Epithelial cell of proximal tubule (primary cell): Measurements from ENCODE around the gene F13A1. TPM values are rescaled to one million over a fixed set of nuclear protein-coding genes. Genes with fewer than 3 reads are reported as not detected.

ENCODE experiments used
- DNase-seq: peaks from one replicate; pipeline ENCODE4 v3.0.0-alpha.2; 2011; ENCODE audit warnings: low read depth
- H3K4me3 ChIP-seq: 2 replicates; pipeline ENCODE4 v1.5.1; 2011; ENCODE audit warnings: low read depth, mild to moderate bottlenecking, low read length
- total RNA-seq: library from RNA; depleted of rRNA; stranded (reverse); fragments of >200 nt; gene quantifications from 2 replicates; pipeline ENCODE4 v1.2.3, GENCODE V29; 2015
- TF ChIP-seq, protein P1 (sequence below): conservative IDR thresholded peaks from 2 replicates; pipeline ENCODE4 v1.5.1; 2012; ENCODE audit warnings: low read depth, mild to moderate bottlenecking, low read length

The F13A1 gene
- total RNA-seq, 1 donor from 2014 or later = 5.4 TPM

DNA sequence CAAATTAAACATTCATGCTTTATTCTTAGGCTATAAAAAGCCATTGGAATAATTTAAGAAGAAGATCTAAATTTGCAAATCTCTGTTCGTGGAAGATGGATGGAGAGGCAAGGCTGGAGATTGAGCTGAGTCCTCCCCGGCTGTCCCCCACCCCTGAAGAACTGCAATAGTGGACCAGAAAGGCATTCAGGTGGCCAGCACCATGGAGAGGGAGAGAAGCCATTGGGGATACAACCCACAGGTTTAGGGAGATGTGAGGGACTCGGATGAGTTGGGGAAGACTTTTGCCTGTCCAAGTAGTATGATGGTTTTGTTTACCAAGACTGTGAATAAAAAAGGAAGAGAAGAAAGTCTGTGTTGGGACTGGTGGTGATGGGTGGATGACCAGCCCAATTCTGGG lies 120.8 kb downstream of the F13A1 start:
- no peak overlapping the region for H3K4me3 ChIP-seq
- no peak for DNase-seq
- TF ChIP-seq, protein P1, sequence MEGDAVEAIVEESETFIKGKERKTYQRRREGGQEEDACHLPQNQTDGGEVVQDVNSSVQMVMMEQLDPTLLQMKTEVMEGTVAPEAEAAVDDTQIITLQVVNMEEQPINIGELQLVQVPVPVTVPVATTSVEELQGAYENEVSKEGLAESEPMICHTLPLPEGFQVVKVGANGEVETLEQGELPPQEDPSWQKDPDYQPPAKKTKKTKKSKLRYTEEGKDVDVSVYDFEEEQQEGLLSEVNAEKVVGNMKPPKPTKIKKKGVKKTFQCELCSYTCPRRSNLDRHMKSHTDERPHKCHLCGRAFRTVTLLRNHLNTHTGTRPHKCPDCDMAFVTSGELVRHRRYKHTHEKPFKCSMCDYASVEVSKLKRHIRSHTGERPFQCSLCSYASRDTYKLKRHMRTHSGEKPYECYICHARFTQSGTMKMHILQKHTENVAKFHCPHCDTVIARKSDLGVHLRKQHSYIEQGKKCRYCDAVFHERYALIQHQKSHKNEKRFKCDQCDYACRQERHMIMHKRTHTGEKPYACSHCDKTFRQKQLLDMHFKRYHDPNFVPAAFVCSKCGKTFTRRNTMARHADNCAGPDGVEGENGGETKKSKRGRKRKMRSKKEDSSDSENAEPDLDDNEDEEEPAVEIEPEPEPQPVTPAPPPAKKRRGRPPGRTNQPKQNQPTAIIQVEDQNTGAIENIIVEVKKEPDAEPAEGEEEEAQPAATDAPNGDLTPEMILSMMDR = no peak

DNA sequence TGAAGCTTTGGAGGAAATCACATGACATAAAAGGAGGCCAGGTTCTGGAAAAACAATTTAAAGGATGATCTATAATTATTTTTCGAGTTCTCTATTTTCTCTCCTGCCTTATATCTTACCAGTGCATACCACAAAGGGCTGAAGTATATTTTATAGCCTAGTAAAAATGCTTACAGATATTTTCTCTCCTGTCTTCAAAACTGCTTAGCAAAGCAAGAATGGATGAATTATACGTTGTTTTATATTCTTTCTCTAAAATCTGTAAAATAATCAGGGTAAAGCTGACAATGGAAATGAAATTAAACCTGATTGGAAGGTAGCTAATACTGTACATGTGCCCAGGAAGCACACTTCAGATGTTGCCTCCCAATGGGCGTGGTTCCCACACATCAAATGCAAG lies 123.7 kb downstream of the F13A1 start:
- no peak overlapping the region for H3K4me3 ChIP-seq
- TF ChIP-seq, protein P1 = no peak
- no peak for DNase-seq

DNA sequence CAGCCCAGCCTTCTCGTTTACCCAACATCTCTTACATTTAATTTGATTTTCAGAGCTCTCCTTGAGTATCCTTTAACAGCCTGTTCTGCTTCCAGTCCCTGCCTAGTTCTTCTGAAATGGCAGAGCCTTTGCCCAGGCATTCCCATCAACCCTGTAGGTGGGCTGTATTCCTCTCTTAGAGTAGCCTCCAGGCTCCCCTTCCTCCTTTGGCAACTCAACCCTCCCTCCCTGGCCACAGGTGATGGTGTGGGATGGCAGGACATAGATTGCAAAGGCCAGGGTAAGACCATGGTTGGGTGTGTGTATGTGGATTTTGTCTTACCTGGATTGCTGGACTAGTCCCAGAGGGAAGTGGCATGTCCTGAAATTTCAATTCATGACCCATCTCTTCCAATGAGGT lies 125.4 kb downstream of the F13A1 start:
- DNase-seq = no peak
- TF ChIP-seq, protein P1 = no peak
- no peak overlapping the region for H3K4me3 ChIP-seq

DNA sequence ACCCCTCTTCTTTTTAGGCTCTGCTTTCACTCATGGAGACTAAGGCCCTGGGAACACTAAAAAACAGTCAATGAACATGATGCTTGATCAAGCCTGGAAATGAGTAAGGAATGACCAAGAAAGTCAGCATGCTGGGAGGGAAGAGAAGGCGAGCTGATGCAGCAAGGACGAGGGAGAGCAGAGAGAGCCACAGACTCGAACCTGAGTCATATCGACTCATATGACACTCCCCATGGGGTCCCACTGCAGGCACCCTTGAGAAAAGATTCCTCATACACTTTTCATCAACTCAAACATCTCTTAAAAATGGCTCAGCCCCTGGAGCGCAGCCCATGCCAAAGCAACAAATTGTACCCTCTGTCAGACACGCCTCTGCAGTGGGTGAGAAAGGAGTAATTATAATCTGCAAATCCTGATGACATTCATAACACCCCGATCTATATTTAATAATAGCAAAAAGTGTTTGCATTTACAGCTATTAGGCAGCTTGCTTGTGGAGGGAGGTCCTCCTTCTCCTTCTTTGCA lies 127.2 kb downstream of the F13A1 start:
- no peak overlapping the region for H3K4me3 ChIP-seq
- TF ChIP-seq, protein P1 = no peak
- no peak for DNase-seq

DNA sequence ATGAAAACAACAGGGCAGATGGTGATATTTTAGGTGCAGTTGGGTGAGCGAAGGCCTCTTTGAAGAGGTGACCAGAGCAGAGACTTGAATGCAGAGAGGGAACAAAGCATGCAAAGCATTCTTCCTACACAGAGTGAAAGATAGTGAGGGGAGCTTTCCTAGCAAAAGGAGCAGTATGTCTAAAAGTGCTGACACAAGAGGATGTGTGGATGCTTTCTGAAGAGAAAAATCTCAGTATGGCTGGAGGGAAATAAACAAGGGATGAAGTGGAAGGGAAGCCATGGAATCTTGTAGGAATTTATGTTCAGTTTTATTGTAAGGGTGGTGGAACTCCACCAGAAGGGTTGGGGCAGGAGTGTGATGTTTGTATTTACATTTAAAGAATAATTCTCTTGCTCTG lies 128.6 kb downstream of the F13A1 start:
- DNase-seq = no peak
- H3K4me3 ChIP-seq = no peak overlapping the region
- TF ChIP-seq, protein P1 = no peak

DNA sequence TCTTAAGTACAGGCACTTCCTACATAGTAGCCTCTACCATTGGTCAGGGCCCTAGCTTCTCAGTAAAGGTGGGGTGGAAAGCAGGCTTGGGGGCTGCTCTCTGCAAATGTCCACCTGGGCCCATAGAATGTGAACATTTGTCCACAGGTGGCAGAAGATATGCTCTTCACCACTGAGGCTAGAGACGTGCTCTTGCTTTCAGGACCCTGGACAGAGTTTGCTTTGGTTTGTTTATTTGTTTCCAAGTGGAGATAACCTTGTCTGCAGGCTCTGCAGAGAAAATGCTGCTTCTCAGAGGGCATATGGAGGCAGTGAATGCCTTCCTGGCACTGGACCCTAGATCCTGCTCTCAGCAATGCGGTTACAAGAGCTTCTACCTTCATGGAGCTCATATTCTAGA lies 129.0 kb downstream of the F13A1 start:
- TF ChIP-seq, protein P1 = no peak
- DNase-seq = no peak

DNA sequence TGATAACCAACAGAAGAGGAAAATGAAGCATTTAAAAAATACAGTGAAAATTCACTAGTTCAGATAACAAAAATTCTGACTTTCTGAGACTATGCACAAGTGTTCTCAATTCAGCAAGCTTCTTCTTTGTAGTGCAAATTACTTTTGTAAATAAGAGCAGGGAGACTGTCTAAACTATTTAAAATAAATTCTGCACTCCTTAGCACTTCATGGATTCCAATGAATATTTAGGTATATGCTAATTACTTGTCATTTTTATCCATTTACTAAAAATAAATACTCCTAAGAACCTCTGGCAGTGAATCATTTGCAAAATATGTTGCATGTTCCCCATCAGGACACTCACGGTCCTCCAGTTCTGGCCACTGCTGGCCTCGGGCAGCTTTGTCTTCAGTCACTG lies 139.8 kb downstream of the F13A1 start:
- DNase-seq = no peak

More for the DNA sequence above, 129.0 kb downstream of the F13A1 start:
- H3K4me3 ChIP-seq = no peak overlapping the region

More for the DNA sequence above, 139.8 kb downstream of the F13A1 start:
- TF ChIP-seq, protein P1 = no peak
- no peak overlapping the region for H3K4me3 ChIP-seq
